IMR-90 (cell line): ENCODE data around the gene SHB. TPM values are rescaled to one million over a fixed set of nuclear protein-coding genes. Genes with fewer than 3 reads are reported as not detected.

Experiments
- ATAC-seq: fragments of 200-7000 bp; cut with Tn5 transposase; 2 replicates; pipeline ENCODE4 v1.9.1; 2020; ENCODE audit warnings: low read depth, mild to moderate bottlenecking, moderate library complexity
- BruUV-seq: library from RNA; stranded (reverse); fragments of 400-500 nt; replicated peaks from 2 replicates; lab custom pipeline; 2021; lab: Mats Ljungman, UMichigan
- CTCF ChIA-PET: fragments of 300-600 bp; formaldehyde crosslinking; extraction: SDS; loops from one replicate; lab custom pipeline; 2021; ENCODE audit warnings: antibody characterized with exemption; lab: Yijun Ruan, JAX
- POLR2A ChIA-PET: fragments of 300-600 bp; sonication (Branson Sonifier 250); formaldehyde crosslinking; loops from one replicate; lab custom pipeline; 2022; ENCODE audit warnings: antibody characterized with exemption; ENCODE audit not compliant: unreplicated experiment; lab: Charles Lee
- DNase-seq: peaks from one replicate; pipeline ENCODE4 v3.0.0; 2013
- H2AFZ ChIP-seq: replicated peaks from 2 replicates; pipeline ENCODE3; 2013; ENCODE audit warnings: low read length, mild to moderate bottlenecking; ENCODE audit not compliant: poor library complexity
- H2AK5ac ChIP-seq: 2 replicates; pipeline ENCODE4 v1.6.1; 2013; ENCODE audit warnings: low read depth, low read length, inconsistent platforms
- H2AK9ac ChIP-seq: replicated peaks from 2 replicates; pipeline ENCODE3; 2013; ENCODE audit warnings: mild to moderate bottlenecking, low read depth, low read length, moderate library complexity; ENCODE audit not compliant: poor library complexity
- H2BK120ac ChIP-seq: 2 replicates; pipeline ENCODE4 v1.6.1; 2013; ENCODE audit warnings: low read depth, low read length, inconsistent platforms
- H2BK15ac ChIP-seq: 3 replicates; pipeline ENCODE4 v1.6.1; 2013; ENCODE audit warnings: low read depth, low read length, inconsistent platforms
- H2BK20ac ChIP-seq: 2 replicates; pipeline ENCODE4 v1.6.1; 2013; ENCODE audit warnings: low read depth, mild to moderate bottlenecking, inconsistent platforms, low read length, moderate library complexity
- H2BK5ac ChIP-seq: 2 replicates; pipeline ENCODE4 v1.6.1; 2013; ENCODE audit warnings: mild to moderate bottlenecking, low read depth, low read length, inconsistent platforms; ENCODE audit not compliant: poor library complexity, severe bottlenecking
- H3K14ac ChIP-seq: replicated peaks from 2 replicates; pipeline ENCODE4 v1.6.1; 2013; ENCODE audit warnings: low read depth, low read length, inconsistent platforms
- H3K18ac ChIP-seq: 2 replicates; pipeline ENCODE4 v1.6.1; 2013; ENCODE audit warnings: low read depth, low read length, control low read depth
- H3K23ac ChIP-seq: 2 replicates; pipeline ENCODE4 v1.6.1; 2013; ENCODE audit warnings: low read depth, low read length, inconsistent platforms
- H3K27ac ChIP-seq: 2 replicates; pipeline ENCODE4 v1.5.1; 2013; ENCODE audit warnings: mild to moderate bottlenecking, control low read depth, low read length; ENCODE audit not compliant: insufficient read depth
- H3K27me3 ChIP-seq: 2 replicates; pipeline ENCODE4 v1.6.1; 2013; ENCODE audit warnings: low read length; ENCODE audit not compliant: control insufficient read depth, insufficient read depth
- H3K36me3 ChIP-seq: 2 replicates; pipeline ENCODE4 v1.6.1; 2013; ENCODE audit warnings: low read length, mixed read lengths; ENCODE audit not compliant: control insufficient read depth, insufficient read depth
- H3K4ac ChIP-seq: 2 replicates; pipeline ENCODE4 v1.6.1; 2013; ENCODE audit warnings: low read depth, low read length, inconsistent platforms
- H3K4me1 ChIP-seq: 2 replicates; pipeline ENCODE4 v1.6.1; 2013; ENCODE audit warnings: low read length, mixed read lengths; ENCODE audit not compliant: control insufficient read depth, insufficient read depth
- H3K4me2 ChIP-seq: 2 replicates; pipeline ENCODE4 v1.6.1; 2013; ENCODE audit warnings: low read depth, mild to moderate bottlenecking, control low read depth, low read length, moderate library complexity
- H3K4me3 ChIP-seq: 2 replicates; pipeline ENCODE4 v1.5.1; 2013; ENCODE audit warnings: low read depth, mild to moderate bottlenecking, control low read depth, low read length, moderate library complexity; ENCODE audit not compliant: insufficient read depth
- H3K56ac ChIP-seq: 2 replicates; pipeline ENCODE4 v1.6.1; 2013; ENCODE audit warnings: low read length, inconsistent platforms; ENCODE audit not compliant: insufficient read depth; ENCODE audit errors: extremely low read depth
- H3K79me1 ChIP-seq, 2 experiments: 2 replicates each; pipeline ENCODE4 v1.6.1; 2013; ENCODE audit warnings: low read length in 2 of 2, inconsistent platforms in 1 of 2, low read depth in 1 of 2
- H3K9ac ChIP-seq: 2 replicates; pipeline ENCODE4 v1.6.1; 2013; ENCODE audit warnings: low read depth, low read length, control low read depth
- H3K9me1 ChIP-seq: 2 replicates; pipeline ENCODE4 v1.6.1; 2013; ENCODE audit warnings: low read length, inconsistent platforms; ENCODE audit not compliant: insufficient read depth
- H3K9me3 ChIP-seq: 2 replicates; pipeline ENCODE4 v1.6.1; 2013; ENCODE audit warnings: low read length; ENCODE audit not compliant: control insufficient read depth, insufficient read depth
- H4K20me1 ChIP-seq: 2 replicates; pipeline ENCODE4 v1.6.1; 2013; ENCODE audit warnings: low read length, inconsistent platforms; ENCODE audit not compliant: insufficient read depth
- H4K5ac ChIP-seq: 2 replicates; pipeline ENCODE4 v1.6.1; 2013; ENCODE audit warnings: mild to moderate bottlenecking, low read depth, low read length, control low read depth
- H4K8ac ChIP-seq, 2 experiments: 2 replicates each; pipeline ENCODE4 v1.6.1; 2013; ENCODE audit warnings: low read depth in 2 of 2, low read length in 2 of 2, control low read depth in 1 of 2, inconsistent platforms in 1 of 2
- H4K91ac ChIP-seq: 2 replicates; pipeline ENCODE4 v1.6.1; 2013; ENCODE audit warnings: low read depth, low read length, inconsistent platforms; ENCODE audit not compliant: insufficient read depth
- CHD1 ChIP-seq: IDR thresholded peaks from 2 replicates; pipeline ENCODE4 v1.6.1; 2012; ENCODE audit warnings: low read depth, low read length, improper control_type of control experiment
- RCOR1 ChIP-seq: IDR thresholded peaks from 2 replicates; pipeline ENCODE4 v1.6.1; 2012; ENCODE audit warnings: mild to moderate bottlenecking, low read length, improper control_type of control experiment; ENCODE audit not compliant: insufficient replicate concordance
- USF2 ChIP-seq: fragments of 150-350 bp; IDR thresholded peaks from 2 replicates; pipeline ENCODE4 v1.6.1; 2017; ENCODE audit warnings: mild to moderate bottlenecking, antibody characterized with exemption, low read length, low read depth
- WGBS, 2 experiments: methylation state at CpG; one replicate each; pipeline versions ENCODE4 v1.1.5 to v1.1.7; 2013; ENCODE audit warnings: missing lambda C conversion rate in 2 of 2; ENCODE audit not compliant: insufficient read length in 1 of 2; ENCODE audit errors: extremely low coverage in 2 of 2; 5-methylcytosine and 5-hydroxymethylcytosine counted together
- dilution Hi-C: fragments of 300-500 bp; cut with HindIII; formaldehyde crosslinking; loops from one replicate; pipeline ENCODE4 v1.14.3; 2018; ENCODE audit warnings: low sequenced_read_pairs; ENCODE audit not compliant: unreplicated experiment
- in situ Hi-C: fragments of 300-500 bp; cut with MboI; formaldehyde crosslinking; loops from 3 replicates; pipeline ENCODE4 v1.14.3; 2019; ENCODE audit warnings: low sequenced_read_pairs, inconsistent platforms, mixed read lengths
- intact Hi-C: fragments of 100-400 bp; cut with micrococcal nuclease; formaldehyde crosslinking; loops from 2 replicates; pipeline ENCODE4 v1.10.0; 2022
- polyA plus RNA-seq, 3 experiments: library from polyadenylated mRNA; depleted of rRNA; stranded (reverse); fragments of >200 nt; gene quantifications; 2 replicates each; pipeline ENCODE4 v1.2.3, GENCODE V29; 2012; ENCODE audit warnings: low replicate concordance in 1 of 3
- total RNA-seq: library from RNA; depleted of rRNA; stranded (reverse); fragments of >200 nt; gene quantifications from 2 replicates; pipeline ENCODE4 v1.2.3, GENCODE V29; 2012

The SHB gene
- total and polyA plus RNA-seq, 2 of the 4 experiments (the other 2 are of a cell fraction) = 6.1 to 20.4 TPM

GRCh38 chr9:37953775-37954437 lies 115.1 kb downstream of the SHB start (continued):
- peak; percentile 39; the same call in 1 of the 2 replicates for TF ChIP-seq USF2

- peak overlapping the region; percentile 40 for H2AFZ ChIP-seq
- TF ChIP-seq RCOR1 (peak; percentile 2), CHD1 (no peak)
- peak overlapping the region; percentile 81 for H3K56ac ChIP-seq
- peak overlapping the region; percentile 99 for H2BK120ac ChIP-seq
- peak overlapping the region; percentile 16; the same call in 1 of the 2 replicates for H3K9ac ChIP-seq
- no peak for ATAC-seq
- H2BK5ac ChIP-seq = peak overlapping the region; percentile 100
- H3K14ac ChIP-seq = peak overlapping the region; percentile 92
- H3K18ac ChIP-seq = peak overlapping the region; percentile 95
- peak overlapping the region; percentile 99 for H4K91ac ChIP-seq
- H3K79me1 ChIP-seq = peaks cover 28 to 91% of the 10 kb centered on the region in 2 experiments; a peak in 3 of 4 replicates
- no peaks in the 10 kb centered on the region for H3K9me3 ChIP-seq
- H2AK9ac ChIP-seq = peak overlapping the region; percentile 90
- no peak overlapping the region for H3K4me3 ChIP-seq
- ChIA-PET CTCF (no interaction called here), POLR2A (no interaction called here)
- H2BK15ac ChIP-seq = peak overlapping the region; percentile 97
- H2BK20ac ChIP-seq = peak overlapping the region; percentile 98
- intact Hi-C loops (loop anchor here (5.0 kb wide), 2 partner anchors 84 to 114 kb away; partner anchors contain the start of gene SHB), dilution Hi-C loops (no loop called here), in situ Hi-C loops (no loop called here)
- peak overlapping the region; percentile 95 to 97 for H4K8ac ChIP-seq
- H4K5ac ChIP-seq = peak overlapping the region; percentile 94
- H3K23ac ChIP-seq = peak overlapping the region; percentile 95
- no TSS peak for BruUV-seq
- peaks cover 13% of the 10 kb centered on the region for H4K20me1 ChIP-seq
- H3K36me3 ChIP-seq = peaks cover 58% of the 10 kb centered on the region
- H3K27ac ChIP-seq = peak overlapping the region; percentile 87
- peaks cover 28% of the 10 kb centered on the region for H3K4me1 ChIP-seq
- 100% methylated on average over 1 of the region's 5 CpGs; no CpG with 5 or more reads in 1 of the 2 experiments for WGBS, 2 experiments
- no peaks in the 10 kb centered on the region for H3K27me3 ChIP-seq
- no peak for DNase-seq
- peak overlapping the region; percentile 100 for H2AK5ac ChIP-seq
- H3K9me1 ChIP-seq = peaks cover 50% of the 10 kb centered on the region
- H3K4me2 ChIP-seq = peak overlapping the region; percentile 38
- H3K4ac ChIP-seq = peak overlapping the region; percentile 98
Measured at GRCh38 chr9:37953206-37953774, 115.7 kb downstream of the SHB start.
